Neutrophil (primary cell): ENCODE measurements around the gene GNA12.
"Not testable (repeated sequence)": the region's sequence is repeated elsewhere in the genome, so short reads cannot be mapped to it uniquely, and the experiment has no call there.

Experiments
- H3K27ac ChIP-seq: fragments of 200-600 bp; sonication (generic); 2 replicates; pipeline ENCODE4 v1.5.1; 2016; ENCODE audit warnings: mild to moderate bottlenecking, moderate library complexity
- H3K27me3 ChIP-seq: fragments of 200-600 bp; sonication (generic); 2 replicates; pipeline ENCODE4 v1.6.0; 2016; ENCODE audit warnings: mild to moderate bottlenecking
- H3K36me3 ChIP-seq: fragments of 200-600 bp; sonication (generic); 2 replicates; pipeline ENCODE4 v1.5.1; 2017
- H3K4me1 ChIP-seq, 2 experiments: fragments of 200-600 bp in 1 of 2; sonication (generic) in 1 of 2; 1 replicate in 1 of 2; 2 replicates in 1 of 2; pipeline versions ENCODE4 v1.5.1 to v1.6.1; 2013 to 2016; ENCODE audit warnings: low read depth in 1 of 2, low read length in 1 of 2, mild to moderate bottlenecking in 1 of 2, moderate library complexity in 1 of 2; ENCODE audit not compliant: control insufficient read depth in 1 of 2, insufficient read depth in 1 of 2
- H3K4me3 ChIP-seq, 2 experiments: fragments of 200-600 bp in 1 of 2; sonication (generic) in 1 of 2; 1 replicate in 1 of 2; 2 replicates in 1 of 2; pipeline ENCODE4 v1.5.1; 2013 to 2016; ENCODE audit warnings: low read depth in 1 of 2, low read length in 1 of 2, mild to moderate bottlenecking in 1 of 2, moderate library complexity in 1 of 2
- H3K9me3 ChIP-seq: fragments of 200-600 bp; sonication (generic); 2 replicates; pipeline ENCODE4 v1.5.1; 2016
- TF ChIP-seq, protein P1 (sequence below): fragments of 200-600 bp; sonication (generic); IDR thresholded peaks from 2 replicates; pipeline ENCODE4 v1.5.1; 2016; ENCODE audit warnings: antibody characterized with exemption

The GNA12 gene

DNA sequence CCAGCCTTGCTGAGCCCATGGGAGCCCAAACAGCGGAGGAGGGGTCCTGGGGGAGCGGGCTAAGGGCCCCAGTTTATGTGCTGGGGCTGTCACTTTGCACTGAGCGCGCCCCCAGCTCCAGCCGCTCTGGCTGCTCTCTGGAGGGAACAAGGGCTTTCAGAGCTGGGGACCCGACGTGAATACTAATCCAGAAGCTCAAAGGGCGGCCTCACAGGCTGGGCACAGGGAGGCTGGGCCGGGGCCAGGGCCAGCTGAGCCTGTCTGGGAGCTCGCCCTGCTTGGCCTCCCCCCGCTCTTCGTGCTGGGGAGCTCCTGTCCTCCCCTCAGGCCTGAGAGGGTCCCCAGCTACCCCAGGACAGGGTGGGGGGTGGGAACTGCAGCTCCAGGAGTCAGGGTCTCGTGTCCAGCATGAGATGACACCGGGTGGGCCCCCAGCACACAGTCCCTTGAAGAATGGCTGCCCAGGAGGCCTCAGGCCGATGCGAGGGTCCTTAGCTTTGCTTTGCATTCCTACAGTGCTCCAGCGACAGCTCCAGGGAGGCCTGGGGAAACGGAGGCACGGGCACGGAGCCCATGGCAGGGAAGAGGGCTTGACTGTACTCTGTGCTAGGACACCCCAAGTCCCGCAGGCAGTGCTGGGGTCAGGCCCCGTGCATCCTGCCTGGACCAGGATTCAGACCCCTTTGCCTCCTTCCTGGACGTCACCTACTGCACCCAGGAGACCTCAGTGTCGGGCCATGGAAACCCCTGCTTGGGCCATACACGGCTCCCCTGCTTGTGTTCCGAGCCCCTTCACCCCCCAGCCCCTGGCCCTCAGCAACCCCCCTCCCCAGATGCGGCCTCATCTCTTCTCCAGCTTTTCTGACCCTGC, 161.9 kb downstream of the GNA12 start:
- no peaks in the 10 kb centered on the region for H3K9me3 ChIP-seq
- no peak overlapping the region for H3K27ac ChIP-seq
- no peaks in the 10 kb centered on the region for H3K36me3 ChIP-seq
- H3K27me3 ChIP-seq, result peaks cover 15% of the 10 kb centered on the region
- no peaks in the 10 kb centered on the region for H3K4me1 ChIP-seq
- no peak overlapping the region for H3K4me3 ChIP-seq
- TF ChIP-seq, protein P1, sequence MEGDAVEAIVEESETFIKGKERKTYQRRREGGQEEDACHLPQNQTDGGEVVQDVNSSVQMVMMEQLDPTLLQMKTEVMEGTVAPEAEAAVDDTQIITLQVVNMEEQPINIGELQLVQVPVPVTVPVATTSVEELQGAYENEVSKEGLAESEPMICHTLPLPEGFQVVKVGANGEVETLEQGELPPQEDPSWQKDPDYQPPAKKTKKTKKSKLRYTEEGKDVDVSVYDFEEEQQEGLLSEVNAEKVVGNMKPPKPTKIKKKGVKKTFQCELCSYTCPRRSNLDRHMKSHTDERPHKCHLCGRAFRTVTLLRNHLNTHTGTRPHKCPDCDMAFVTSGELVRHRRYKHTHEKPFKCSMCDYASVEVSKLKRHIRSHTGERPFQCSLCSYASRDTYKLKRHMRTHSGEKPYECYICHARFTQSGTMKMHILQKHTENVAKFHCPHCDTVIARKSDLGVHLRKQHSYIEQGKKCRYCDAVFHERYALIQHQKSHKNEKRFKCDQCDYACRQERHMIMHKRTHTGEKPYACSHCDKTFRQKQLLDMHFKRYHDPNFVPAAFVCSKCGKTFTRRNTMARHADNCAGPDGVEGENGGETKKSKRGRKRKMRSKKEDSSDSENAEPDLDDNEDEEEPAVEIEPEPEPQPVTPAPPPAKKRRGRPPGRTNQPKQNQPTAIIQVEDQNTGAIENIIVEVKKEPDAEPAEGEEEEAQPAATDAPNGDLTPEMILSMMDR, result no peak

DNA sequence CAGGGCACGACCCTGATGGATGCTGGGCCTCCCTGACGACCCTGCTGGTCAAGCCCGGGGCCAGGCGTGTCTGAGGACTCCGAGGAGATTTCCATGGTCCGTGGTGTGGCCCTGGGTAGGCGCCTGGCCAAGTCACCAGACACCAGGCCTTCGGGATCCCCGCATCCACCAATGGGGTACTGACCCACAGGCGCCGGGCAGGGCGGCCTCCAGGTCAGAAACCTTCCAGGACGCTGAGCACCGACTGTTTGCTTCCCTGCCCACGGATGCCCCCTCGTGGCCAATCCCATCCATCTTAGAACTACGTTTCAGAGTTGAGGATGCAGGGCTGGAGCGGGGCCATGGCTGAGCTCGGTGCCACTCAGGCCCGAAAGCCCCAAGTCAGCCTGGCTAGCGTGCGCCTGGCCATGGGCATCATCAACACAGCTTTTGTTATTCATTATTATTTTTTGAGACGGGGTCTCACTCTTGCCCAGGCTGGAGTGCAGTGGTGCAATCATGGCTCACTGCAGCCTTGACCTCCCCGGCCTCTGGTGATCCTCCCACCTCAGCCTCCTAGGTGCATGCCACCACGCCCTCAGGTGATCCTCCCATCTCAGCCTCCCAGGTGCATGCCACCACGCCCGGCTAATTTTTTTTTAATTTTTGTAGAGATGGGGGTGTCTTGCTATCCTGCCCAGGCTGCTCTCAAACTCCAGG, 163.2 kb downstream of the GNA12 start:
- H3K9me3 ChIP-seq, result no peaks in the 10 kb centered on the region
- no peaks in the 10 kb centered on the region for H3K4me1 ChIP-seq
- H3K4me3 ChIP-seq, result no peak overlapping the region

DNA sequence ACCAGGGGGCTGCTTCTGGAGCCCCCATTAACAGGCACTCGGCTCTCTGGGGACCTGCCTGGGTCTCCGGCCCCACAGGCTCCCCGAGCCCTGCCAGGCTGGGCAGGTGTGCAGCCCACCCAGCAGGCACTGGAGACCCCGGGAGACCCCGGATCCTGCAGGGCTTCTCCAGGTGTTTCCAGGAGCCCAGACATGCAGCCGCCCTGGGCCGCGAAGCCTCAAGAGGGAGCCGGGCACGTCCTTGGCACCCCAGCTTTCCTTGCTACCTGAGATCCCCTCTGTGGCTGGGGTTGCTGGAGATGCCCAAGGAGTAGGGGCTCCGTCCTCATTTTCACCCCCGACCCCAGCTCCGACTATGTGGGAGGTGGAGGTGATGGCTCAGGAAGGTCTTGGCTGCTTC, 163.9 kb downstream of the GNA12 start:
- no peaks in the 10 kb centered on the region for H3K36me3 ChIP-seq
- TF ChIP-seq, protein P1, result no peak
- no peak overlapping the region for H3K27ac ChIP-seq
- no peaks in the 10 kb centered on the region for H3K4me1 ChIP-seq
- H3K27me3 ChIP-seq, result no peaks in the 10 kb centered on the region
- H3K4me3 ChIP-seq, result no peak overlapping the region
- H3K9me3 ChIP-seq, result no peaks in the 10 kb centered on the region

More for the DNA sequence above, 163.2 kb downstream of the GNA12 start:
- H3K27ac ChIP-seq, result no peak overlapping the region
- no peaks in the 10 kb centered on the region for H3K36me3 ChIP-seq
- TF ChIP-seq, protein P1, result peak; percentile 58
- H3K27me3 ChIP-seq, result peaks cover 2% of the 10 kb centered on the region

DNA sequence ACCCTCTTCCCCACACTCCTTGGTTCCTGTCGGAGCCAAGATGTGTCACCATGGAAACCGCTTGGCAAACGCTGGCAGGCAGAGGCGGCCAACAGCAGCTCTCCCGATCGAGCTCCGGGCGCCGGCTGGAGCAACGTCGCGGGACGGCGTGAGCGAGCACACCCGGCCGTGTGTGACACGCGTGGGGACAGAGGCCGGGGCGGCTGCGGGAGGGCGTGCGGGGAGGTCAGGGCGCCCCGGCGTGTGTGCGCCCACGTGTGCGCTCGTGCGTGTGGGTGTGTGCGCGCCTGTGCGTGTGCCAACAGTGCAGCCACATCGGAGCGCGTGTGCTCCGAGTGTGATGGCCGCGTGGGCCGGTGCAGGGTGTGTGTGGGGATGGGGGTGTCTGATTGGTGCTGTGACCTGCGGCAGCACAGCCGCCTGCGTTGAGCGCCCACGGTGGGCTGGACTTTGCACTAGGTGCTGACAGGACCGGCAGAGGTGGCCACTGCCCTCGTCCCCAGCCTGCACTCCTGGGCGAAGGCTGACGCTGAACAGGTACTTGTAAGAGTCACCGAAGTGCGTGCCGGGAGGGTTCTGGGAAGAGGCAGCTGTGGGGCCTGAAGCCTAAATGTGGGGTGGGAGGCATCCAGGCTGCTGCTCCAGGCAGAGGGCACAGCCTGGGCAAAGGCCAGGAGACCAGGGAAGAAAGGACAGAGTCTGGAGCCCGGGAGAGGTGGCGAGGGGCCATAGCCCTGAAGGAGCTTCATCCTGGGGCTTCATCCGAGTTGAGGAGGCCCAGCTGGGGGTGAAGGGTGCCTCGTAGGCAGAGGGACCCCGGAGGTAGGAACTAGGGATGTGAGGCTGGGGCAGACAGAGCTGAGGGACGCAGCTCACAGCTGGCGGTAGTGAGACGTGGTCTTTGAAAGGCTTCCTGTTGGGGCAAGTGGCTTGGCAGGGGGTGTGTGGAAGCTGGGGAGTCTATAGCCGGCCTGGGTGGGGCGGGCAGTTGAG, 164.7 kb downstream of the GNA12 start:
- not testable (repeated sequence) for H3K36me3 ChIP-seq, H3K27me3 ChIP-seq, H3K4me1 ChIP-seq, H3K27ac ChIP-seq, H3K9me3 ChIP-seq, H3K4me3 ChIP-seq

DNA sequence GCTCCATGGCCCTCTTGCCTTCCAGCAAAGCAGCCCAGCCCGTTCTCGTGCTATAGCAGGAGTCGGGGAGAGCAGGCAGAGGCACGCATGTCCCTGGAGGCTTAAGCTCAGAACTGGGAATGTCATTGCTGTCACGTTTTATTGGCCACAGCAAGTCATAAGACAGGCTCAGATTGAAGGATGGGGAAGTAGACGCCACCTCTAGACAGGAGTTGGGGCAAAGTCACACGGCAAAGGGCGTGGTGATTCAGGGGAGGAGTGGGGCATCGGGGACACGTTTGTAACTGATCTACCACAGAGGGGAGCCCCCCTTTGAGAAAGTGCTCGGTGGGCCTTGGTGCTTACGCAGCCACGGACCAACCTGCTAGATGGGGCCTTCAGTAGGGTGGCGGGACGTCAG, 165.7 kb downstream of the GNA12 start:
- not testable (repeated sequence) for H3K27me3 ChIP-seq, H3K27ac ChIP-seq, H3K9me3 ChIP-seq, H3K4me3 ChIP-seq, H3K4me1 ChIP-seq, H3K36me3 ChIP-seq
